CD4-positive, alpha-beta memory T cell (primary cell): ENCODE data around the gene SUGP1. TPM values are rescaled to one million over a fixed set of nuclear protein-coding genes. Genes with fewer than 3 reads are reported as not detected.
A peak's percentile ranks its signal among the peaks of the same experiment; 100 is the strongest.

Experiments used
- CTCF ChIA-PET: fragments of 350-600 bp; sonication (Branson Sonifier 250); formaldehyde crosslinking; loops from one replicate; lab custom pipeline; 2021; ENCODE audit warnings: inconsistent platforms; ENCODE audit not compliant: partially characterized antibody; lab: Charles Lee
- POLR2A ChIA-PET: fragments of 350-600 bp; sonication (Branson Sonifier 250); formaldehyde crosslinking; loops from one replicate; lab custom pipeline; 2021; ENCODE audit not compliant: partially characterized antibody; lab: Charles Lee
- DNase-seq, 5 donors: peaks; one replicate each; pipeline versions ENCODE4 v3.0.0 to v3.0.0-alpha.2; 2020 to 2022; ENCODE audit warnings: mixed read lengths in 1 of 5
- H3K27ac ChIP-seq: one replicate; pipeline ENCODE4 v1.7.0; 2013; ENCODE audit warnings: low read depth, low read length
- H3K27me3 ChIP-seq: 2 replicates; pipeline ENCODE4 v1.7.0; 2013; ENCODE audit warnings: mild to moderate bottlenecking, low read length, moderate library complexity; ENCODE audit not compliant: insufficient read depth
- H3K36me3 ChIP-seq: 2 replicates; pipeline ENCODE4 v1.7.0; 2013; ENCODE audit warnings: mild to moderate bottlenecking, low read length, moderate library complexity; ENCODE audit not compliant: insufficient read depth
- H3K4me1 ChIP-seq: 2 replicates; pipeline ENCODE4 v1.7.0; 2013; ENCODE audit warnings: mild to moderate bottlenecking, low read length, moderate library complexity; ENCODE audit not compliant: insufficient read depth
- H3K4me3 ChIP-seq, 2 donors: one replicate each; pipeline ENCODE4 v1.7.0; 2013; ENCODE audit warnings: low read length in 2 of 2, mild to moderate bottlenecking in 1 of 2
- H3K9me3 ChIP-seq, 2 donors: one replicate each; pipeline ENCODE4 v1.7.0; 2013; ENCODE audit warnings: low read length in 2 of 2, control low read depth in 1 of 2; ENCODE audit not compliant: control insufficient read depth in 1 of 2
- H3K27ac Mint-ChIP-seq, 7 donors: one replicate each; pipeline ENCODE4 v1.8.0; 2020 to 2021; ENCODE audit warnings: mixed read lengths in 7 of 7, mild to moderate bottlenecking in 6 of 7, inconsistent platforms in 3 of 7, moderate library complexity in 3 of 7
- H3K27me3 Mint-ChIP-seq, 2 donors: one replicate each; pipeline ENCODE4 v1.8.0; 2020 to 2021; ENCODE audit warnings: mixed read lengths in 2 of 2
- H3K36me3 Mint-ChIP-seq, 2 donors: one replicate each; pipeline ENCODE4 v1.8.0; 2020 to 2021; ENCODE audit warnings: mixed read lengths in 2 of 2, inconsistent platforms in 1 of 2, mild to moderate bottlenecking in 1 of 2
- H3K4me1 Mint-ChIP-seq, 4 donors: one replicate each; pipeline ENCODE4 v1.8.0; 2020 to 2021; ENCODE audit warnings: mixed read lengths in 4 of 4, mild to moderate bottlenecking in 1 of 4
- H3K4me3 Mint-ChIP-seq, 8 donors: one replicate each; pipeline ENCODE4 v1.8.0; 2020 to 2021; ENCODE audit warnings: mixed read lengths in 8 of 8, mild to moderate bottlenecking in 7 of 8, moderate library complexity in 6 of 8, inconsistent platforms in 3 of 8
- H3K9me3 Mint-ChIP-seq, 8 donors: one replicate each; pipeline ENCODE4 v1.8.0; 2020 to 2021; ENCODE audit warnings: mixed read lengths in 8 of 8, mild to moderate bottlenecking in 5 of 8, inconsistent platforms in 3 of 8, moderate library complexity in 1 of 8
- intact Hi-C: fragments of 100-400 bp; cut with micrococcal nuclease; formaldehyde crosslinking; loops from one replicate; pipeline ENCODE4 v1.15.1; 2023
- polyA plus RNA-seq, 2 donors: library from polyadenylated mRNA; unstranded; fragments of 300-500 nt; fragmentation: Illumina TruSeq; gene quantifications; one replicate each; pipeline ENCODE4 v1.2.3, GENCODE V29; 2021
- total RNA-seq, 2 experiments: library from RNA; stranded (reverse); gene quantifications; one replicate each; pipeline ENCODE4 v1.2.3, GENCODE V29; 2021

SUGP1 gene
- total and polyA plus RNA-seq, 4 experiments from 2014 or later = 18.3 to 97.5 (median 59.5) TPM

DNA sequence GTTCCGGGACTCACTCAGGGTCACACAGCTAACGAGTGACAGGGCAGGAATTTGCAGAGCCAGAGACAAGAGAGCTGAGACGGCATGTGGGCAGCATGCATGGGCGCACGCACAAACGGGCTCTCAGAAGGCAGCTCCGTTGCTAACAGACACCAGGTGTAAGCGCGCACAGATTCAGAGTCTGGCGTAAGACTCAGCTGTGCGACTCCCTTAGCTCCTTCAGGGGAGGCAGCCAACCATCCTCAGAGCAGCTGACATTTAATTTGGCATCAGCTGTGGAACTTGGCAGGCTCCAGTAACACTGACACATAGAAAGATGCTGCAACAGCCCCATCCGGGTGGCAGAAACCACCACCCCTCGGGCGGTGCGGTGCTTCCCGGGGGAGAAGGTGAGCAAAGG lies 39.7 kb downstream of the SUGP1 start:
- ChIA-PET CTCF (interaction anchor here (0.6 kb wide), 1 partner anchor 97 kb away, joined by 5 read pairs; no protein-coding TSS in a partner anchor), POLR2A (no interaction called here)
- H3K27me3 Mint-ChIP-seq = no peaks in the 10 kb centered on the region
- peaks cover 0 to 4% (median 0%) of the 10 kb centered on the region in 8 donors for H3K9me3 Mint-ChIP-seq
- Histone ChIP-seq H3K4me3 (no peak overlapping the region), H3K9me3 (no peaks in the 10 kb centered on the region), H3K4me1 (no peaks in the 10 kb centered on the region), H3K36me3 (peaks cover 60% of the 10 kb centered on the region), H3K27ac (no peak overlapping the region), H3K27me3 (no peaks in the 10 kb centered on the region)
- intact Hi-C loops = no loop called here
- peaks cover 57 to 58% of the 10 kb centered on the region in 2 donors for H3K36me3 Mint-ChIP-seq
- peaks cover 0 to 4% (median 0%) of the 10 kb centered on the region in 4 donors for H3K4me1 Mint-ChIP-seq
- no peak overlapping the region for H3K27ac Mint-ChIP-seq
- H3K4me3 Mint-ChIP-seq = no peak overlapping the region
- no peak for DNase-seq

- no peaks in the 10 kb centered on the region for H3K27me3 Mint-ChIP-seq
- peaks cover 0 to 4% (median 0%) of the 10 kb centered on the region in 4 donors for H3K4me1 Mint-ChIP-seq
- peaks cover 57 to 58% of the 10 kb centered on the region in 2 donors for H3K36me3 Mint-ChIP-seq
- no peak for DNase-seq
- Histone ChIP-seq H3K4me3 (no peak overlapping the region), H3K9me3 (no peaks in the 10 kb centered on the region), H3K4me1 (no peaks in the 10 kb centered on the region), H3K36me3 (peaks cover 60% of the 10 kb centered on the region), H3K27me3 (no peaks in the 10 kb centered on the region), H3K27ac (no peak overlapping the region)
- POLR2A ChIA-PET = no interaction called here
- no peak overlapping the region for H3K27ac Mint-ChIP-seq
- peaks cover 0 to 4% (median 0%) of the 10 kb centered on the region in 8 donors for H3K9me3 Mint-ChIP-seq
- intact Hi-C loops = no loop called here
- CTCF ChIA-PET = interaction anchor here (0.6 kb wide), 1 partner anchor 96 kb away, joined by 5 read pairs; no protein-coding TSS in a partner anchor
- H3K4me3 Mint-ChIP-seq = no peak overlapping the region
Observed at GRCh38 chr19:19279853-19280252, 40.5 kb downstream of the SUGP1 start.

DNA sequence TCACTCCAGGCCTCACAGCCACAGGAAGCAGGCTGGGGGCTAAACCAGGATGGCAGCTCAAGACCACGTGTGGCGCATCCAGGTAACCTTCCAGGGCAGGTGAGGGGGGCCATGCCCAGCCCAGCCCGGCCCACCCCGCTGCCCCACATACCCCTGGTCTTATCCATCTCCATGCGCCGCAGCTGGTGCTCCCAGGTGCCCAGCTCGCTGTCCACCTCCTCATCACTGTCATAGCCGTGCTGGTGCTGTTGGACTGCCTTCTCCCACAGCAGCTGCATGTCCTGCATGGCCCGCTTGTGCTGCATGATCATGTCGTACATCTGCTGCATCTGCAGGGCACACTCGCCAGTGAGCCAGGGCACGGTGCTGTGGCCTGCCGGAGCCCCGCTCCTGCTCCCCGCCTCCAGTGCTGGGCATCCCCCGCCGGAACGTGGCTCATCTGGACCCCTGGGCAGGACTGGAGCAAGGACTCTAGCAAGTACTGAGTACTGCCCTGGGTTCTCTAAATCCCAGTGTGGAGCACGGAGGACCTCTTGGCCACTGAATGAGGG lies 41.2 kb downstream of the SUGP1 start:
- intact Hi-C loops = no loop called here
- H3K4me1 Mint-ChIP-seq = peaks cover 0 to 3% (median 0%) of the 10 kb centered on the region in 4 donors
- no peaks in the 10 kb centered on the region for H3K9me3 Mint-ChIP-seq
- no peak overlapping the region for H3K27ac ChIP-seq
- CTCF ChIA-PET = no interaction called here
- H3K27me3 Mint-ChIP-seq = peaks cover 0 to under 1% of the 10 kb centered on the region in 2 donors
- no peak overlapping the region for H3K27ac Mint-ChIP-seq
- no peak overlapping the region for H3K4me3 Mint-ChIP-seq
- H3K36me3 ChIP-seq = peaks cover 60% of the 10 kb centered on the region
- no peak overlapping the region for H3K4me3 ChIP-seq
- no peaks in the 10 kb centered on the region for H3K4me1 ChIP-seq
- peaks cover 51 to 53% of the 10 kb centered on the region in 2 donors for H3K36me3 Mint-ChIP-seq
- POLR2A ChIA-PET = no interaction called here
- no peaks in the 10 kb centered on the region for H3K9me3 ChIP-seq
- DNase-seq = no peak
- H3K27me3 ChIP-seq = no peaks in the 10 kb centered on the region

DNA sequence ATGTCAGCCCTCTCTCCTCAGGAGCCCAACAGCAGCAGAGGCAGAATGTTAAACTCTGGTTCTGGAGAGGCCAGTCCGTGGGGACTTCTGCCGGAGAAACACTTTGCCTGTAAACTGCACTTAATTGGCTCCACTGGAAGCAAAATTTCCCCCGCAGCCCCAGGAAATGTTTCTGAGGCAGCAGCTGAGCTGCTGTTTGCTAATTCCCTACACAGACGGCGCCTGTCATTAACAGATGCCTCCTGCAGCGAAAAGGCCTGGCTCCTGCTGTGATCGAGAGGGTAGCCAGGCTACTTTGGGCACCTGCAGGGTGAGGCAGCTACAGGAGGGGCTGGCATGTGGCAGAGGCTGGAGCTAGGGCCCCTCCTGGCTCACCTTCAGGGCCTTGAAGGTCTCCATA lies 42.0 kb downstream of the SUGP1 start:
- peaks cover 4 to 11% (median 5%) of the 10 kb centered on the region in 4 donors for H3K4me1 Mint-ChIP-seq
- Histone ChIP-seq H3K4me3 (no peak overlapping the region), H3K27ac (no peak overlapping the region), H3K9me3 (no peaks in the 10 kb centered on the region), H3K36me3 (peaks cover 55% of the 10 kb centered on the region), H3K27me3 (no peaks in the 10 kb centered on the region), H3K4me1 (peaks cover 4% of the 10 kb centered on the region)
- H3K4me3 Mint-ChIP-seq = no peak overlapping the region
- POLR2A ChIA-PET = no interaction called here
- H3K9me3 Mint-ChIP-seq = no peaks in the 10 kb centered on the region
- H3K27me3 Mint-ChIP-seq = peaks cover 3 to 4% of the 10 kb centered on the region in 2 donors
- CTCF ChIA-PET = no interaction called here
- DNase-seq = no peak
- no peak overlapping the region for H3K27ac Mint-ChIP-seq
- intact Hi-C loops = no loop called here
- peaks cover 50 to 53% of the 10 kb centered on the region in 2 donors for H3K36me3 Mint-ChIP-seq

DNA sequence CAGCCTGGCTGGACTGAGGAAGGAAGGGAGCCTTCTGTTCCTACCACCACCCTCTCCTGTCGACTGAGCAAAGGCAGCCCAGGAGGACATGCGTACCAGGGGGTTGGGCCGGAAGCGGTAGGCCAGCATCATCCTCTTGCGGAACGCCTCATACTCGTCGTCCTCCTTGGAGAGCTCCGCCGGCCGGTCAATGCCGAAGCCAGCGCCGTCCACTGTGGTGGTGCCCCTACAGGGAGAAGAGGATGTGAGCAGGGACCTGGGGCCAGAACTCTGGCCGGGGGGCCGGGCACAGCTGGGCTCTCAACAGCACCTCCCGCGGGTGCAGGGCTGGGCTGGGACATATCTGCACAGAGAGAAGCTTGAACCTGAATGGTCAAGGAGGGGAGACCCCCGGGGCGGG lies 43.5 kb downstream of the SUGP1 start:
- H3K9me3 ChIP-seq = no peaks in the 10 kb centered on the region
- H3K36me3 Mint-ChIP-seq = peaks cover 46 to 49% of the 10 kb centered on the region in 2 donors
- ChIA-PET CTCF (no interaction called here), POLR2A (no interaction called here)
- peaks cover 3 to 8% of the 10 kb centered on the region in 2 donors for H3K27me3 Mint-ChIP-seq
- H3K4me1 Mint-ChIP-seq = peaks cover 5 to 12% (median 8%) of the 10 kb centered on the region in 4 donors
- intact Hi-C loops = no loop called here
- no peaks in the 10 kb centered on the region for H3K27me3 ChIP-seq
- H3K4me3 ChIP-seq = no peak overlapping the region
- H3K27ac ChIP-seq = no peak overlapping the region
- no peak overlapping the region for H3K4me3 Mint-ChIP-seq
- H3K36me3 ChIP-seq = peaks cover 47% of the 10 kb centered on the region
- H3K27ac Mint-ChIP-seq = no peak overlapping the region
- DNase-seq = no peak
- H3K4me1 ChIP-seq = peaks cover 6% of the 10 kb centered on the region
- no peaks in the 10 kb centered on the region for H3K9me3 Mint-ChIP-seq

GRCh38 chr19:19276386-19276785 lies 43.9 kb downstream of the SUGP1 start:
- DNase-seq = no peak
- Histone ChIP-seq H3K27ac (no peak overlapping the region), H3K27me3 (no peaks in the 10 kb centered on the region), H3K9me3 (no peaks in the 10 kb centered on the region), H3K36me3 (peaks cover 44% of the 10 kb centered on the region), H3K4me1 (peaks cover 6% of the 10 kb centered on the region), H3K4me3 (no peak overlapping the region)
- ChIA-PET CTCF (no interaction called here), POLR2A (interaction anchor here (0.6 kb wide), 1 partner anchor 895 kb away, joined by 3 read pairs; no protein-coding TSS in a partner anchor)
- peaks cover 3 to 10% of the 10 kb centered on the region in 2 donors for H3K27me3 Mint-ChIP-seq
- intact Hi-C loops = no loop called here
- peaks cover 41 to 45% of the 10 kb centered on the region in 2 donors for H3K36me3 Mint-ChIP-seq
- H3K9me3 Mint-ChIP-seq = no peaks in the 10 kb centered on the region
- peaks cover 5 to 12% (median 8%) of the 10 kb centered on the region in 4 donors for H3K4me1 Mint-ChIP-seq
- no peak overlapping the region for H3K27ac Mint-ChIP-seq
- no peak overlapping the region for H3K4me3 Mint-ChIP-seq

DNA sequence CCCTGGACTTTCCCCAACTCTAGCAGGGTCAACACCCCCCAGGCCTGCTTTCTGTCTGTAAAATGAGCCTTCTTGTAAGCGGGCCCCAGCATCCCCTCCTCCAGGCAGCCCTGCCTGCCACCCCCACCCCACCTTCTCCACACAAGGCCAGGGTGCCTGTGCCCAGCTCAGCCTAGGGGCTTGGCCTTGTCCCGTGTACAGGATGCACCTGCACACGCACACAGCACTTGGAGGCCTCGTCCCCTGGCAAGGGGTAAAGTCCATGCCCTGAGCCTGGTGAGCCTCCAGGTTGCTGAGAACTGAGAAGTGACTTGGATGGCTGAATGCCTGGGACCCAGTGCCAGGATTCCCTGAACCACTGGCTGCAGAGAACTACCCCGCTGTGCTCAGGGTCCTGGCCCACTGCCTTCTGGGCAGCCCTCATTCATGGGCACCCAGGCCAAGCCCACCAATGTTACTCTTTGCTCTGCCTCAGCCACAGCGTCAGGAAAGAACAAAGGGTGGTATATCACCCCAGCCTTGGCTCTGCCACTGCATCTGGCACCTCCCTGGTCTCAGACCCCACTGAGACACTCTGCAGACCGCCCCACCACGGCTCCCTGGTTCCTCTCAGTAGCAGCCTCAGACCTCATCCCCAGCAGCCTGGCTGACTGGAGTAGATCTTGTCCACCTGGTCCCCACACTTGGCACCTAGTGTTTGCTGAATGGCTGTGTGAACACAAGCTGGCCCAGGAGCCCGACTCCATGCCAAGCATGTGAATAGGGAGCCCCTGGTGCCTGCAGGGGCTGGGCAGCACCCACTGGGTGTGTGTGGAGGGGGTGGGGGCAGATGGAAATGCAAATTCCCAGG lies 45.4 kb downstream of the SUGP1 start:
- Mint-ChIP-seq H3K27me3 (peaks cover 3 to 10% of the 10 kb centered on the region in 2 donors), H3K27ac (no peak overlapping the region), H3K9me3 (no peaks in the 10 kb centered on the region), H3K4me1 (peaks cover 5 to 12% (median 8%) of the 10 kb centered on the region in 4 donors), H3K4me3 (peak overlapping the region in 1 of 8 donors; percentile 34), H3K36me3 (peaks cover 30 to 31% of the 10 kb centered on the region in 2 donors)
- Histone ChIP-seq H3K9me3 (no peaks in the 10 kb centered on the region), H3K4me1 (peaks cover 6% of the 10 kb centered on the region), H3K36me3 (peaks cover 32% of the 10 kb centered on the region), H3K27ac (no peak overlapping the region), H3K4me3 (no peak overlapping the region), H3K27me3 (no peaks in the 10 kb centered on the region)
- ChIA-PET CTCF (no interaction called here), POLR2A (no interaction called here)
- no peak for DNase-seq
- intact Hi-C loops = no loop called here
